HEK293 (cell line): ENCODE measurements around the gene PNCK.

ENCODE experiments used
- CTCF ChIP-seq: fragments of 450-650 bp; formaldehyde crosslinking; IDR thresholded peaks from 2 replicates; pipeline ENCODE4 v1.5.1; 2016; ENCODE audit warnings: missing biosample characterization, missing genetic modification characterization
- MEIS1 ChIP-seq: sonication (generic); formaldehyde crosslinking; IDR thresholded peaks from 2 replicates; pipeline ENCODE4 v1.8.1; 2022; ENCODE audit warnings: missing genetic modification reagents, mild to moderate bottlenecking, borderline replicate concordance
- TCF7L2 ChIP-seq: IDR thresholded peaks from 2 replicates; pipeline ENCODE4 v1.6.1; 2011; ENCODE audit warnings: low read depth, mild to moderate bottlenecking, inconsistent platforms, low read length, moderate library complexity, borderline replicate concordance
- TSHZ1 ChIP-seq: fragments of 450-650 bp; formaldehyde crosslinking; IDR thresholded peaks from 2 replicates; pipeline ENCODE4 v1.5.1; 2016; ENCODE audit warnings: missing biosample characterization, missing genetic modification characterization, borderline replicate concordance
- YY1 ChIP-seq: fragments of 450-650 bp; formaldehyde crosslinking; IDR thresholded peaks from 2 replicates; pipeline ENCODE4 v1.5.1; 2018; ENCODE audit warnings: missing biosample characterization, missing genetic modification characterization
- ZBTB8A ChIP-seq: fragments of 450-650 bp; formaldehyde crosslinking; IDR thresholded peaks from 2 replicates; pipeline ENCODE4 v1.5.1; 2016; ENCODE audit warnings: missing biosample characterization, missing genetic modification characterization
- ZFP41 ChIP-seq: fragments of 450-650 bp; formaldehyde crosslinking; IDR thresholded peaks from 2 replicates; pipeline ENCODE4 v1.5.1; 2016; ENCODE audit warnings: missing biosample characterization, missing genetic modification characterization, borderline replicate concordance
- ZNF24 ChIP-seq: fragments of 450-650 bp; formaldehyde crosslinking; IDR thresholded peaks from 2 replicates; pipeline ENCODE4 v1.5.1; 2016; ENCODE audit warnings: missing biosample characterization, missing genetic modification characterization
- ZNF274 ChIP-seq, 2 experiments: fragments of 200-500 bp in 1 of 2; fragments of 450-650 bp in 1 of 2; sonication (Bioruptor generic) in 1 of 2; formaldehyde crosslinking in 1 of 2; IDR thresholded peaks; 2 replicates each; pipeline versions ENCODE4 v1.5.1 to v1.6.1; 2014 to 2016; ENCODE audit warnings: borderline replicate concordance in 1 of 2, inconsistent platforms in 1 of 2, low read length in 1 of 2, missing biosample characterization in 1 of 2, missing genetic modification characterization in 1 of 2
- ZNF341 ChIP-seq: fragments of 450-650 bp; formaldehyde crosslinking; IDR thresholded peaks from 2 replicates; pipeline ENCODE4; 2016; ENCODE audit warnings: low read depth, missing biosample characterization, missing genetic modification characterization
- ZNF692 ChIP-seq: fragments of 450-650 bp; formaldehyde crosslinking; IDR thresholded peaks from 2 replicates; pipeline ENCODE4 v1.5.1; 2016; ENCODE audit warnings: missing biosample characterization, missing genetic modification characterization
- ZSCAN30 ChIP-seq: fragments of 450-650 bp; IDR thresholded peaks from 2 replicates; pipeline ENCODE4 v1.5.1; 2018; ENCODE audit warnings: missing biosample characterization, mild to moderate bottlenecking, missing genetic modification characterization, moderate library complexity
- ZSCAN4 ChIP-seq: fragments of 450-650 bp; formaldehyde crosslinking; IDR thresholded peaks from 2 replicates; pipeline ENCODE4 v1.5.1; 2017; ENCODE audit warnings: missing biosample characterization, missing genetic modification characterization
- TF ChIP-seq, protein P1 (sequence below): fragments of 450-650 bp; formaldehyde crosslinking; optimal IDR thresholded peaks from 2 replicates; pipeline ENCODE3; 2016; ENCODE audit warnings: missing biosample characterization, mild to moderate bottlenecking, missing genetic modification characterization

DNA sequence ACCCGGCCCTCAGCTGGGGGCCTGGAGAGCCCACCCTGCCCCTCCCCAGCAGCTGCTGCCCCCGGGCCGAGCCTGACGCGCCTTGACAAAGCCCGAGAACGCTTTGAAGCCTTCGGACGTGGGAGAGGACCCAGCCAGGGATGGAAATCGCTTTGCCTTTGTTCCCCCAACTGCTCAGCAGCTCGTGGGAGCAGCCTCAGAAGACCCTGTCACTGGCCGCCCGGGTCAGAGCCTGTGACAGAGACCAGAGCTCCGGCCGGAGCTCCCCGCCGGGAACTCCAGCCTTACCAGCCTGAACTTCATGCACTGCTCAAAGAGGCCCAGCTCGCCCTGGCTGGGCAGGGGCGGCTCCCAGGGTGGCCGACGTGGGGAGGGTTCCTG, 11.5 kb upstream of the PNCK start:
- no peak for TF ChIP-seq CTCF (tag by site-specific recombination)
- no peak for TF ChIP-seq TSHZ1 (tag by site-specific recombination)
- TF ChIP-seq ZNF274 (IDR thresholded peaks at IDR 0.05; ENCODE audit: low read length), result no peak
- no peak for TF ChIP-seq ZNF274 (tag by site-specific recombination; IDR thresholded peaks at IDR 0.05; ENCODE audit: borderline replicate concordance)
- TF ChIP-seq, protein P1, sequence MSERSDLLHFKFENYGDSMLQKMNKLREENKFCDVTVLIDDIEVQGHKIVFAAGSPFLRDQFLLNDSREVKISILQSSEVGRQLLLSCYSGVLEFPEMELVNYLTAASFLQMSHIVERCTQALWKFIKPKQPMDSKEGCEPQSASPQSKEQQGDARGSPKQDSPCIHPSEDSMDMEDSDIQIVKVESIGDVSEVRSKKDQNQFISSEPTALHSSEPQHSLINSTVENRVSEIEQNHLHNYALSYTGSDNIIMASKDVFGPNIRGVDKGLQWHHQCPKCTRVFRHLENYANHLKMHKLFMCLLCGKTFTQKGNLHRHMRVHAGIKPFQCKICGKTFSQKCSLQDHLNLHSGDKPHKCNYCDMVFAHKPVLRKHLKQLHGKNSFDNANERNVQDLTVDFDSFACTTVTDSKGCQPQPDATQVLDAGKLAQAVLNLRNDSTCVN (tag by site-specific recombination), result no peak
- no peak for TF ChIP-seq ZBTB8A
- no peak for TF ChIP-seq ZFP41
- no peak for TF ChIP-seq ZNF341
- TF ChIP-seq TCF7L2, result no peak
- no peak for TF ChIP-seq ZSCAN30 (tag by site-specific recombination)
- no peak for TF ChIP-seq ZNF24 (tag by site-specific recombination)
- TF ChIP-seq ZNF692, result no peak
- TF ChIP-seq ZSCAN4 (tag by site-specific recombination), result no peak
- no peak for TF ChIP-seq YY1 (tag by site-specific recombination)
- no peak for TF ChIP-seq MEIS1 (CRISPR knock-in tag)
